ENCODE results near the gene SLC16A3.

Gene SLC16A3

GRCh38 chr17:82228842-82229697, at the start of gene SLC16A3:
TSS of gene SLC16A3 (plus strand) at chr17:82229042. CDS start at chr17:82236009, 6,967 bp downstream.
- Histone ChIP-seq H2AFZ (ENCODE audit: low read length) (peak within 1 kb of the TSS; percentile 63; the same call in 1 of the 2 replicates), H3K27me3 (ENCODE audit: insufficient read depth, low read length, poor library complexity, severe bottlenecking) (no peaks in the 10 kb centered on the region), H3K36me3 (ENCODE audit: insufficient read depth, low read length) (no peaks in the 10 kb centered on the region; the same call in 1 of the 2 replicates), H4K20me1 (ENCODE audit: insufficient read depth, low read length, poor library complexity, severe bottlenecking) (peaks cover 47% of the 10 kb centered on the region), H3K4me1 (ENCODE audit: insufficient read depth, low read length, poor library complexity, severe bottlenecking) (peaks cover 19% of the 10 kb centered on the region), H3K9me2 (replicated peaks; ENCODE audit: low read depth, low read length) (no peaks in the 10 kb centered on the region), H3K9ac (ENCODE audit: low read depth, low read length, poor library complexity, severe bottlenecking) (peak within 1 kb of the TSS; percentile 99), H3F3A (ENCODE audit: low read depth) (no peaks in the 10 kb centered on the region), H3K4me3 (ENCODE audit: low read length, poor library complexity, severe bottlenecking) (peak within 1 kb of the TSS; percentile 93), H3K79me2 (ENCODE audit: insufficient read depth, low read length) (peaks cover 75% of the 10 kb centered on the region), H3K4me2 (ENCODE audit: low read depth, low read length, poor library complexity, severe bottlenecking) (peak within 1 kb of the TSS; percentile 89), H3K9me3 (ENCODE audit: insufficient read depth, low read depth, low read length) (no peaks in the 10 kb centered on the region)
- TF ChIP-seq EZH2phosphoT487 (IDR thresholded peaks at IDR 0.05; ENCODE audit: borderline replicate concordance) = no peak
- TF ChIP-seq CTCF (conservative IDR thresholded peaks at IDR 0.05; ENCODE audit: low read length) = no peak

GRCh38 chr17:82179412-82179811, 49.4 kb upstream of the SLC16A3 start:
- H3K79me2 ChIP-seq (ENCODE audit: insufficient read depth, low read length) = no peaks in the 10 kb centered on the region
- H3K4me2 ChIP-seq (ENCODE audit: low read depth, low read length, poor library complexity, severe bottlenecking) = no peak overlapping the region
- no peaks in the 10 kb centered on the region for H3K9me2 ChIP-seq (replicated peaks; ENCODE audit: low read depth, low read length)
- TF ChIP-seq EZH2phosphoT487 (IDR thresholded peaks at IDR 0.05; ENCODE audit: borderline replicate concordance) (no peak), CTCF (conservative IDR thresholded peaks at IDR 0.05; ENCODE audit: low read length) (no peak)
- no peak overlapping the region for H3K4me3 ChIP-seq (ENCODE audit: low read length, poor library complexity, severe bottlenecking)
- H3K9ac ChIP-seq (ENCODE audit: low read depth, low read length, poor library complexity, severe bottlenecking) = no peak overlapping the region
- no peaks in the 10 kb centered on the region for H3K9me3 ChIP-seq (ENCODE audit: insufficient read depth, low read depth, low read length)
- H4K20me1 ChIP-seq (ENCODE audit: insufficient read depth, low read length, poor library complexity, severe bottlenecking) = no peaks in the 10 kb centered on the region
- no peak overlapping the region for H2AFZ ChIP-seq (ENCODE audit: low read length)
- no peaks in the 10 kb centered on the region for H3K27me3 ChIP-seq (ENCODE audit: insufficient read depth, low read length, poor library complexity, severe bottlenecking)
- no peaks in the 10 kb centered on the region for H3K4me1 ChIP-seq (ENCODE audit: insufficient read depth, low read length, poor library complexity, severe bottlenecking)
- no peaks in the 10 kb centered on the region for H3F3A ChIP-seq (ENCODE audit: low read depth)
- H3K36me3 ChIP-seq (ENCODE audit: insufficient read depth, low read length) = peaks cover 56% of the 10 kb centered on the region; the same call in 1 of the 2 replicates

DNA sequence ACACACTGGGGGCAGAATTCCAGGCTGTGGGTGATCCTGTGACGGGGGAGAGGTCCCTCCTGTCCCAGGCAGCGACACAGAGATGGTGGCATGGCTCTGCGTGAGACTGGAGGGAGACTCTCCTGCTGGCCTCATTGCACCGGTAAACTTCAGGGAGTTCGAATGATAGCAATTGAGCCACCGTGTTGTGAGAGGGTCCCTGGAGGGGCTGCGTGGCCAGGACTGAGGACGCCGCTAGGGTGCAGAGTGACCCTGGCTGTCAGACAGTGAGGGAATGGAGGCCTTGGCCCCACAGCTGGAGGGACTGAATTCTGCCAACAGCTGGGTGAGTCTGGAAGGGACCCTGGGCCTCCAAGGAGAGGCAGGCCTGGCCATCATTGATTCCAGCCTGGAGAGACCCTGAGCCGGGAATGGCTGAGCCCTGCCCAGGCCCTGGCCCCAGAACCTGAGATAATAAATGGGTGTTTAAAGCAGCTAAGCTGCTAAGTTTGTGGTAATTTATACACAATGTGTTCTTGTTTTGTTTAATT, 48.8 kb upstream of the SLC16A3 start:
- H3K4me1 ChIP-seq (ENCODE audit: insufficient read depth, low read length, poor library complexity, severe bottlenecking) = no peaks in the 10 kb centered on the region
- no peak overlapping the region for H3K4me2 ChIP-seq (ENCODE audit: low read depth, low read length, poor library complexity, severe bottlenecking)
- no peaks in the 10 kb centered on the region for H3K9me3 ChIP-seq (ENCODE audit: insufficient read depth, low read depth, low read length)
- no peaks in the 10 kb centered on the region for H4K20me1 ChIP-seq (ENCODE audit: insufficient read depth, low read length, poor library complexity, severe bottlenecking)
- no peaks in the 10 kb centered on the region for H3F3A ChIP-seq (ENCODE audit: low read depth)
- no peak overlapping the region for H3K9ac ChIP-seq (ENCODE audit: low read depth, low read length, poor library complexity, severe bottlenecking)
- no peaks in the 10 kb centered on the region for H3K9me2 ChIP-seq (replicated peaks; ENCODE audit: low read depth, low read length)
- no peaks in the 10 kb centered on the region for H3K79me2 ChIP-seq (ENCODE audit: insufficient read depth, low read length)
- H3K27me3 ChIP-seq (ENCODE audit: insufficient read depth, low read length, poor library complexity, severe bottlenecking) = no peaks in the 10 kb centered on the region
- TF ChIP-seq EZH2phosphoT487 (IDR thresholded peaks at IDR 0.05; ENCODE audit: borderline replicate concordance) (no peak), CTCF (conservative IDR thresholded peaks at IDR 0.05; ENCODE audit: low read length) (no peak)
- H3K36me3 ChIP-seq (ENCODE audit: insufficient read depth, low read length) = peaks cover 62% of the 10 kb centered on the region; the same call in 1 of the 2 replicates
- no peak overlapping the region for H2AFZ ChIP-seq (ENCODE audit: low read length)
- no peak overlapping the region for H3K4me3 ChIP-seq (ENCODE audit: low read length, poor library complexity, severe bottlenecking)
